DND-41 (cell line): ENCODE results near the gene MAPRE3.

ENCODE experiments used
- EZH2 ChIP-seq: IDR thresholded peaks from 3 replicates; pipeline ENCODE4 v1.6.1; 2012; ENCODE audit warnings: borderline replicate concordance, low read depth, mild to moderate bottlenecking, moderate library complexity, low read length, inconsistent platforms; ENCODE audit not compliant: severe bottlenecking
- TF ChIP-seq, protein P1 (sequence below): IDR thresholded peaks from 2 replicates; pipeline ENCODE4 v1.5.1; 2012; ENCODE audit warnings: borderline replicate concordance, low read length, moderate library complexity, mild to moderate bottlenecking; ENCODE audit not compliant: poor library complexity, severe bottlenecking; ENCODE audit errors: extremely low read depth

DNA sequence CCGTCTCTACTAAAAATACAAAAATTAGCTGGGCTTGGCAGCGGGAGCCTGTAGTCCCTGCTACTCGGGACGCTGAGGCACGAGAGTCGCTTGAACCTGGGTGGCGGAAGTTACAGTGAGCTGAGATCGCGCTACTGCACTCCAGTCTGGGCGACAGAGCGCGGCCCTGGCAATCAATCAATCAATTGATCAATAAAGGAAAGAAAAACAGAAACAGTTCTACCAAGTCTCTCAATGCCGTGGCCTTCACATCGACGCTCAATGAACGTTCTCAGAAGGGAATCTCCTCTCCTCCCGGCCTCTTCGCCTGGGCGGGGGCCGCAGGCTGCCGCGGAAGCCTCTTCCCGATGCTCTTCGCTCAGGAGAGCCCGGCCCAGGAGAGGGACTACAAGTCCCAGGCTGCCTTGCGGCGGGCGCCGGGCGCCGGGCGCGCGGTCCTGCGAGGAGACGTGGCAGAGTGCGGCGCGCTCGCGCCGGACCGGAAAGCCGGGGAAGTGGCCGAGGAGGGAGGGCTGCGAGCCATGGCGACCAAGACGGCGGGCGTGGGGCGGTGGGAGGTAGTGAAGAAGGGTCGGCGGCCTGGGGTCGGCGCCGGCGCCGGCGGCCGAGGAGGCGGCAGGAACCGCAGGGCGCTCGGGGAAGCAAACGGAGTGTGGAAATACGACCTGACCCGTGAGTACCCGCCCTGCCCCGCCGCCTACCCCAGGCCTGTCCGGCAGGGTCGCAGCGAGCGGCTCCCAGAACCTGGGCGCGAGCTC is 62.2 kb downstream of the MAPRE3 start, which contains the start of gene TMEM214:
- TF ChIP-seq, protein P1, sequence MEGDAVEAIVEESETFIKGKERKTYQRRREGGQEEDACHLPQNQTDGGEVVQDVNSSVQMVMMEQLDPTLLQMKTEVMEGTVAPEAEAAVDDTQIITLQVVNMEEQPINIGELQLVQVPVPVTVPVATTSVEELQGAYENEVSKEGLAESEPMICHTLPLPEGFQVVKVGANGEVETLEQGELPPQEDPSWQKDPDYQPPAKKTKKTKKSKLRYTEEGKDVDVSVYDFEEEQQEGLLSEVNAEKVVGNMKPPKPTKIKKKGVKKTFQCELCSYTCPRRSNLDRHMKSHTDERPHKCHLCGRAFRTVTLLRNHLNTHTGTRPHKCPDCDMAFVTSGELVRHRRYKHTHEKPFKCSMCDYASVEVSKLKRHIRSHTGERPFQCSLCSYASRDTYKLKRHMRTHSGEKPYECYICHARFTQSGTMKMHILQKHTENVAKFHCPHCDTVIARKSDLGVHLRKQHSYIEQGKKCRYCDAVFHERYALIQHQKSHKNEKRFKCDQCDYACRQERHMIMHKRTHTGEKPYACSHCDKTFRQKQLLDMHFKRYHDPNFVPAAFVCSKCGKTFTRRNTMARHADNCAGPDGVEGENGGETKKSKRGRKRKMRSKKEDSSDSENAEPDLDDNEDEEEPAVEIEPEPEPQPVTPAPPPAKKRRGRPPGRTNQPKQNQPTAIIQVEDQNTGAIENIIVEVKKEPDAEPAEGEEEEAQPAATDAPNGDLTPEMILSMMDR: no peak
- no peak for TF ChIP-seq EZH2
